Stimulated activated effector memory CD8-positive, alpha-beta T cell treated with anti-CD3 and anti-CD28 coated beads, Interleukin-12 subunit alpha, Interleukin-12 subunit beta, amount 100 ng/mL, for 72 hours (primary cell): ENCODE data around the gene GLRA2.
A peak's percentile ranks its signal among the peaks of the same experiment; 100 is the strongest.
"Not testable (repeated sequence)": the region's sequence is repeated elsewhere in the genome, so short reads cannot be mapped to it uniquely, and the experiment has no call there.

ENCODE experiments used
- ATAC-seq: fragments of 150-1000 bp; cut with Tn5 transposase; 2 replicates; pipeline ENCODE4 v1.10.0; 2021
- DNase-seq, 2 donors: peaks; one replicate each; pipeline ENCODE4 v3.0.0; 2021 to 2022; ENCODE audit warnings: low spot score in 2 of 2
- H3K27ac Mint-ChIP-seq: one replicate; pipeline ENCODE4 v1.8.0; 2022; ENCODE audit warnings: mild to moderate bottlenecking, mixed read lengths
- H3K36me3 Mint-ChIP-seq: one replicate; pipeline ENCODE4 v1.8.0; 2022; ENCODE audit warnings: mild to moderate bottlenecking, mixed read lengths
- H3K4me1 Mint-ChIP-seq: one replicate; pipeline ENCODE4 v1.8.0; 2022; ENCODE audit warnings: mixed read lengths
- H3K4me3 Mint-ChIP-seq: one replicate; pipeline ENCODE4 v1.8.0; 2022; ENCODE audit warnings: mild to moderate bottlenecking, mixed read lengths
- H3K9me3 Mint-ChIP-seq: one replicate; pipeline ENCODE4 v1.8.0; 2022; ENCODE audit warnings: mixed read lengths

Gene GLRA2

GRCh38 chrX:14641681-14642655 lies 112.6 kb downstream of the GLRA2 start:
- no peak overlapping the region for H3K27ac Mint-ChIP-seq
- no peak overlapping the region for H3K4me3 Mint-ChIP-seq
- DNase-seq: no peak
- no peaks in the 10 kb centered on the region for H3K4me1 Mint-ChIP-seq
- H3K9me3 Mint-ChIP-seq: no peaks in the 10 kb centered on the region
- ATAC-seq: no peak
- no peaks in the 10 kb centered on the region for H3K36me3 Mint-ChIP-seq

- no peaks in the 10 kb centered on the region for H3K36me3 Mint-ChIP-seq
- no peak for ATAC-seq
- no peaks in the 10 kb centered on the region for H3K9me3 Mint-ChIP-seq
- no peaks in the 10 kb centered on the region for H3K4me1 Mint-ChIP-seq
- no peak overlapping the region for H3K4me3 Mint-ChIP-seq
- no peak overlapping the region for H3K27ac Mint-ChIP-seq
- no peak for DNase-seq
Observed at GRCh38 chrX:14660970-14661369, 131.6 kb downstream of the GLRA2 start.

GRCh38 chrX:14670819-14671218 lies 141.5 kb downstream of the GLRA2 start:
- no peaks in the 10 kb centered on the region for H3K9me3 Mint-ChIP-seq
- no peaks in the 10 kb centered on the region for H3K36me3 Mint-ChIP-seq
- H3K4me1 Mint-ChIP-seq: no peaks in the 10 kb centered on the region
- no peak overlapping the region for H3K4me3 Mint-ChIP-seq
- no peak for DNase-seq
- no peak overlapping the region for H3K27ac Mint-ChIP-seq
- no peak for ATAC-seq

GRCh38 chrX:14672611-14673172 lies 143.4 kb downstream of the GLRA2 start:
- no peaks in the 10 kb centered on the region for H3K4me1 Mint-ChIP-seq
- no peak overlapping the region for H3K4me3 Mint-ChIP-seq
- no peaks in the 10 kb centered on the region for H3K36me3 Mint-ChIP-seq
- no peaks in the 10 kb centered on the region for H3K9me3 Mint-ChIP-seq
- ATAC-seq: no peak
- no peak overlapping the region for H3K27ac Mint-ChIP-seq
- no peak for DNase-seq

- ATAC-seq (no peak), DNase-seq (no peak)
- no peaks in the 10 kb centered on the region for H3K4me1 Mint-ChIP-seq
- no peak overlapping the region for H3K27ac Mint-ChIP-seq
- no peaks in the 10 kb centered on the region for H3K9me3 Mint-ChIP-seq
- no peak overlapping the region for H3K4me3 Mint-ChIP-seq
- no peaks in the 10 kb centered on the region for H3K36me3 Mint-ChIP-seq
Observed at GRCh38 chrX:14673236-14673635, 143.9 kb downstream of the GLRA2 start.

- Mint-ChIP-seq H3K4me1 (no peaks in the 10 kb centered on the region), H3K36me3 (no peaks in the 10 kb centered on the region), H3K4me3 (no peak overlapping the region), H3K27ac (no peak overlapping the region), H3K9me3 (no peaks in the 10 kb centered on the region)
- DNase-seq (no peak), ATAC-seq (peak; percentile 90)
Observed at GRCh38 chrX:14673764-14674163, 144.4 kb downstream of the GLRA2 start.

- no peaks in the 10 kb centered on the region for H3K9me3 Mint-ChIP-seq
- H3K27ac Mint-ChIP-seq: no peak overlapping the region
- H3K4me1 Mint-ChIP-seq: no peaks in the 10 kb centered on the region
- no peaks in the 10 kb centered on the region for H3K36me3 Mint-ChIP-seq
- ATAC-seq (no peak), DNase-seq (no peak)
- no peak overlapping the region for H3K4me3 Mint-ChIP-seq
Observed at GRCh38 chrX:14675500-14675899, 146.2 kb downstream of the GLRA2 start.

- Mint-ChIP-seq H3K9me3 (no peaks in the 10 kb centered on the region), H3K36me3 (no peaks in the 10 kb centered on the region)
- no peak for DNase-seq
Observed at GRCh38 chrX:14676431-14676830, 147.1 kb downstream of the GLRA2 start.

GRCh38 chrX:14688331-14688730 lies 159.0 kb downstream of the GLRA2 start:
- H3K27ac Mint-ChIP-seq, H3K4me1 Mint-ChIP-seq, H3K36me3 Mint-ChIP-seq, DNase-seq, H3K4me3 Mint-ChIP-seq, H3K9me3 Mint-ChIP-seq, ATAC-seq: not testable (repeated sequence)

More at GRCh38 chrX:14676431-14676830, 147.1 kb downstream of the GLRA2 start:
- ATAC-seq: no peak
- H3K4me3 Mint-ChIP-seq: no peak overlapping the region
- H3K27ac Mint-ChIP-seq: no peak overlapping the region
- H3K4me1 Mint-ChIP-seq: no peaks in the 10 kb centered on the region

- no peak for DNase-seq
- H3K36me3 Mint-ChIP-seq: no peaks in the 10 kb centered on the region
- H3K4me3 Mint-ChIP-seq: no peak overlapping the region
- no peak overlapping the region for H3K27ac Mint-ChIP-seq
- H3K9me3 Mint-ChIP-seq: no peaks in the 10 kb centered on the region
- no peak for ATAC-seq
- H3K4me1 Mint-ChIP-seq: no peaks in the 10 kb centered on the region
Observed at GRCh38 chrX:14690553-14690952, 161.2 kb downstream of the GLRA2 start.

- no peak overlapping the region for H3K4me3 Mint-ChIP-seq
- no peaks in the 10 kb centered on the region for H3K36me3 Mint-ChIP-seq
- ATAC-seq: no peak
- H3K4me1 Mint-ChIP-seq: no peaks in the 10 kb centered on the region
- no peaks in the 10 kb centered on the region for H3K9me3 Mint-ChIP-seq
- no peak overlapping the region for H3K27ac Mint-ChIP-seq
- no peak for DNase-seq
Observed at GRCh38 chrX:14694611-14695010, 165.3 kb downstream of the GLRA2 start.

- ATAC-seq (no peak), DNase-seq (peak in 1 of 2 donors; percentile 48)
- Mint-ChIP-seq H3K36me3 (no peaks in the 10 kb centered on the region), H3K27ac (no peak overlapping the region), H3K4me3 (no peak overlapping the region), H3K9me3 (no peaks in the 10 kb centered on the region), H3K4me1 (no peaks in the 10 kb centered on the region)
Observed at GRCh38 chrX:14697451-14697850, 168.1 kb downstream of the GLRA2 start.

GRCh38 chrX:14698790-14699189 lies 169.5 kb downstream of the GLRA2 start:
- Mint-ChIP-seq H3K4me1 (no peaks in the 10 kb centered on the region), H3K27ac (no peak overlapping the region), H3K36me3 (no peaks in the 10 kb centered on the region), H3K4me3 (no peak overlapping the region), H3K9me3 (no peaks in the 10 kb centered on the region)
- no peak for ATAC-seq
- no peak for DNase-seq

- H3K4me1 Mint-ChIP-seq: no peaks in the 10 kb centered on the region
- DNase-seq (no peak), ATAC-seq (no peak)
- no peaks in the 10 kb centered on the region for H3K9me3 Mint-ChIP-seq
- no peak overlapping the region for H3K27ac Mint-ChIP-seq
- no peak overlapping the region for H3K4me3 Mint-ChIP-seq
- no peaks in the 10 kb centered on the region for H3K36me3 Mint-ChIP-seq
Observed at GRCh38 chrX:14700982-14701381, 171.6 kb downstream of the GLRA2 start.

GRCh38 chrX:14702145-14702544 lies 172.8 kb downstream of the GLRA2 start:
- ATAC-seq: no peak
- no peaks in the 10 kb centered on the region for H3K9me3 Mint-ChIP-seq
- H3K4me3 Mint-ChIP-seq: no peak overlapping the region
- no peaks in the 10 kb centered on the region for H3K4me1 Mint-ChIP-seq
- no peak for DNase-seq
- no peak overlapping the region for H3K27ac Mint-ChIP-seq
- H3K36me3 Mint-ChIP-seq: no peaks in the 10 kb centered on the region

GRCh38 chrX:14712096-14712495 lies 182.8 kb downstream of the GLRA2 start:
- no peak overlapping the region for H3K27ac Mint-ChIP-seq

More at GRCh38 chrX:14712096-14712495, 182.8 kb downstream of the GLRA2 start:
- H3K4me1 Mint-ChIP-seq: no peaks in the 10 kb centered on the region
- H3K36me3 Mint-ChIP-seq: no peaks in the 10 kb centered on the region
- ATAC-seq: no peak
- no peaks in the 10 kb centered on the region for H3K9me3 Mint-ChIP-seq
- no peak for DNase-seq
- no peak overlapping the region for H3K4me3 Mint-ChIP-seq
